Adrenal gland (tissue), 5 donors: ENCODE results near the gene MAP1B.

Source experiments
- POLR2A ChIP-seq, 2 donors: fragments of 450-650 bp; IDR thresholded peaks; one replicate each; pipeline ENCODE4 v1.6.1; 2017; ENCODE audit warnings: antibody characterized with exemption in 2 of 2, mild to moderate bottlenecking in 2 of 2, moderate library complexity in 1 of 2
- TF ChIP-seq, protein P1 (sequence below), 6 experiments: fragments of 450-650 bp in 4 of 6; fragments of 200-600 bp in 2 of 6; sonication (generic) in 1 of 6; IDR thresholded peaks; 1 replicate in 5 of 6; 2 replicates in 1 of 6; pipeline versions ENCODE4 v1.5.1 to v1.8.0; 2016 to 2021; ENCODE audit warnings: antibody characterized with exemption in 6 of 6, mild to moderate bottlenecking in 2 of 6, moderate library complexity in 1 of 6
- donor health status: DM: no; HTN: no; CAD: no.

DNA sequence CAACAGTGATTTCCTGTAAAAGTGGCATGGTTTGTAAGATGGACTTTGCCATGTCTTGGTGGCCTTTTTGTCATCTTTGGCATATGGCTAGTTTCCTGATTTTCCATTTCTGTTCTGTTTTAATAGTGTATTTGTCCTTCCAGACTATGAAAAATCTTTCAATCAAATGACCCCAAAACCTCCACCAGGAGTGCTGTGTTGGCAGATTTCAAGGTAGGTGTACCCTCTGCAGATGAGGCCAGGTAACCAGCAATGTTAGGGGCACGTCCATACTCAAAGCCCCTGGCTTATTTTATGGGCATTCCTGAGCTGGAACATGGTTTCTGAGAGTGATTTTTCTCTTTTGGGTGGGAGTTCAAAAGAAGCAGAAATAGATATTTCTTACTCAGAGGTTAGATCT is 15.2 kb upstream of the MAP1B start:
- TF ChIP-seq POLR2A (IDR thresholded peaks at IDR 0.05): no peak
- TF ChIP-seq, protein P1, sequence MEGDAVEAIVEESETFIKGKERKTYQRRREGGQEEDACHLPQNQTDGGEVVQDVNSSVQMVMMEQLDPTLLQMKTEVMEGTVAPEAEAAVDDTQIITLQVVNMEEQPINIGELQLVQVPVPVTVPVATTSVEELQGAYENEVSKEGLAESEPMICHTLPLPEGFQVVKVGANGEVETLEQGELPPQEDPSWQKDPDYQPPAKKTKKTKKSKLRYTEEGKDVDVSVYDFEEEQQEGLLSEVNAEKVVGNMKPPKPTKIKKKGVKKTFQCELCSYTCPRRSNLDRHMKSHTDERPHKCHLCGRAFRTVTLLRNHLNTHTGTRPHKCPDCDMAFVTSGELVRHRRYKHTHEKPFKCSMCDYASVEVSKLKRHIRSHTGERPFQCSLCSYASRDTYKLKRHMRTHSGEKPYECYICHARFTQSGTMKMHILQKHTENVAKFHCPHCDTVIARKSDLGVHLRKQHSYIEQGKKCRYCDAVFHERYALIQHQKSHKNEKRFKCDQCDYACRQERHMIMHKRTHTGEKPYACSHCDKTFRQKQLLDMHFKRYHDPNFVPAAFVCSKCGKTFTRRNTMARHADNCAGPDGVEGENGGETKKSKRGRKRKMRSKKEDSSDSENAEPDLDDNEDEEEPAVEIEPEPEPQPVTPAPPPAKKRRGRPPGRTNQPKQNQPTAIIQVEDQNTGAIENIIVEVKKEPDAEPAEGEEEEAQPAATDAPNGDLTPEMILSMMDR (IDR thresholded peaks at IDR 0.05): no peak
